ENCODE measurements around the gene ATF6B. TPM values are rescaled to one million over a fixed set of nuclear protein-coding genes. Genes with fewer than 3 reads are reported as not detected.

The ATF6B gene
- total RNA-seq, 4 donors from 2014 or later, result 27.6 to 64.0 (median 30.9) TPM

GRCh38 chr6:32127409-32127716 lies 683 bp downstream of the ATF6B start:
- no peak for TF ChIP-seq CTCF (IDR thresholded peaks at IDR 0.05; ENCODE audit: low read depth)

- no peak for TF ChIP-seq CTCF (IDR thresholded peaks at IDR 0.05; ENCODE audit: low read depth)
Measured at GRCh38 chr6:32126880-32127279, 1.2 kb downstream of the ATF6B start.

DNA sequence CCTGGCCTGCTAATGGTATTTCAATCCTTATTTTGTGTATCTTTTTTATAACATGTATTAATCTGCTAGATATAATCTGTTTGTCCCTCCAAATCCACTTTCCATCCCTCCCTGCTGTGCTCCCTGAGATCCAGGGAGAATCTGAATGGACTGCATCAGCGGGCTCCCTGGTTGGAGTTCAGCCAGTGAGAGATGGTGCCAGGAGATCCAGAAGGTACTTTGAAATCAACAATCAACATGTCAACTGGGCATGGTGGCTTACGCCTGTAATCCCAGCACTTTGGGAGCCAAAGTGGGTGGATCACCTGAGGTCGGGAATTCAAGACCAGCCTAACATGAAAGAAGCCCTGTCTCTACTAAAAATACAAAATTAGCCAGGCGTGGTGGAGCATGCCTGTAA lies 4.4 kb downstream of the ATF6B start:
- TF ChIP-seq CTCF (IDR thresholded peaks at IDR 0.05; ENCODE audit: low read depth), result no peak

- no peak for TF ChIP-seq CTCF (IDR thresholded peaks at IDR 0.05; ENCODE audit: low read depth)
Measured at GRCh38 chr6:32120573-32121059, 7.4 kb downstream of the ATF6B start.

GRCh38 chr6:32118782-32119628 lies 9.0 kb downstream of the ATF6B start:
- no peak for TF ChIP-seq CTCF (IDR thresholded peaks at IDR 0.05; ENCODE audit: low read depth)

DNA sequence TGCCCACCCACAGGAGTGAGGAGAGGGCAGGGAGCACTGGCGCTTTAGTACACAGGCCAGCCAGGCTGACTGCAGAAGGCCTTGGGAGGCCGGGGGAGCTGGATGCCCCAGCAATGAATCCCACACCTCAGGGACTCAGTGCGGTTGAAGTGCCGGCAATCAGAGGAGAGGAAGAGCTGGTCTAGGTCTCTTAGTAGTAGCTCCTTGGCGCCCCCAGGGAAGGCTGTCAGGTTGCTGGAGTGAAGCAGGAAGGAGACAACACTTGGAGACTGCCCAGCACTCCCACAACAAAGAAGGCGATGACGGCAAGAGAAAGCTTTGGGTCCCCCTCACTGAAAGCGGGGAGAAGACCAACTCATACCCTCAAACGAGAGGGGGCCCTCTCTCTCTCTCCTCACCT lies 10.6 kb downstream of the ATF6B start:
- no peak for TF ChIP-seq CTCF (IDR thresholded peaks at IDR 0.05; ENCODE audit: low read depth)

DNA sequence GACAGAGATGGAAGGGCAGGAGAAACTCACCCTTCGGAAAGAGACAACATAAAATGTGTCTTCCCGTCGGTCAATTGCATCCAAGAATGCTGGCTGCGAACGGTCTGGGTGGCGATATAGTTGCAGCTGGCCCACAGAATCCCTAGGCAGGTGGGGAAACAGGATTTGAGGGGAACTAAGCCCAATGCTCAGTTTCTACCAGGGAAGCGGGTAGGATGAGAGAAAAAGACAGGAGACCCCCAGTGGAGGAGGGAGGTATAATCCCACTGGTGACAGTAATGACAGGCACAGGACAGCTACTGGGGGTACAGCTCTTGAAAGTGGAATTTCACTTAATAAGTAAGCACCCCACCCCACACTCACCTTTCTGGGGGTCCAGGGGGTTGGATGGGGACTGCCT lies 11.4 kb downstream of the ATF6B start:
- no peak for TF ChIP-seq CTCF (IDR thresholded peaks at IDR 0.05; ENCODE audit: low read depth)
